Measurements from ENCODE around the gene PDE4D. TPM values are rescaled to one million over a fixed set of nuclear protein-coding genes. Genes with fewer than 3 reads are reported as not detected.
"Not testable (repeated sequence)": the region's sequence is repeated elsewhere in the genome, so short reads cannot be mapped to it uniquely, and the experiment has no call there.

PDE4D gene
- total RNA-seq, 4 donors from 2014 or later, result 15.9 to 66.3 (median 48.7) TPM

DNA sequence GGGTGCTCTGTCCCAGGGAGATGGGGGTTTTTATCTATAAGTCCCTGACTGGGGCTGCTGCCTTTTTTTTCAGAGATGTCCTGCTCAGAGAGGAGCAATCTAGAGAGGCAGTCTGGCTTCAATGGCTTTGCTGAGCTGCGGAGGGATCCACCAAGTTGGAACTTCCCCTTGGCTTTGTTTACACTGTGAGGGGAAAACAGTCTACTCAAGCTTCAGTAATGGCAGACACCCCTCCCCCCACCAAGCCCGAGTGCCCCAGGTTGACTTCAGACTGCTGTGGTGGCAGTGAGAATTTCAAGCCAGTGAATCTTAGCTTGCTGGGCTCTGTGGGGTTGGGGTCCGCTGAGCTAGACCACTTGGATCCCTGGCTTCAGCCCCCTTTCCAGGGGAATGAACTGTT lies 934.8 kb downstream of the PDE4D start:
- DNase-seq (ENCODE audit: low spot score in 2 of 2), result no peak
- Histone ChIP-seq H3K27me3 (no peaks in the 10 kb centered on the region), H3K36me3 (no peaks in the 10 kb centered on the region), H3K27ac (no peak overlapping the region), H3K4me3 (no peak overlapping the region), H3K9me3 (no peaks in the 10 kb centered on the region), H3K4me1 (no peaks in the 10 kb centered on the region)
- no peak for TF ChIP-seq EP300 (IDR thresholded peaks at IDR 0.05)
- no peak for TF ChIP-seq POLR2A (IDR thresholded peaks at IDR 0.05)
- TF ChIP-seq, protein P1, sequence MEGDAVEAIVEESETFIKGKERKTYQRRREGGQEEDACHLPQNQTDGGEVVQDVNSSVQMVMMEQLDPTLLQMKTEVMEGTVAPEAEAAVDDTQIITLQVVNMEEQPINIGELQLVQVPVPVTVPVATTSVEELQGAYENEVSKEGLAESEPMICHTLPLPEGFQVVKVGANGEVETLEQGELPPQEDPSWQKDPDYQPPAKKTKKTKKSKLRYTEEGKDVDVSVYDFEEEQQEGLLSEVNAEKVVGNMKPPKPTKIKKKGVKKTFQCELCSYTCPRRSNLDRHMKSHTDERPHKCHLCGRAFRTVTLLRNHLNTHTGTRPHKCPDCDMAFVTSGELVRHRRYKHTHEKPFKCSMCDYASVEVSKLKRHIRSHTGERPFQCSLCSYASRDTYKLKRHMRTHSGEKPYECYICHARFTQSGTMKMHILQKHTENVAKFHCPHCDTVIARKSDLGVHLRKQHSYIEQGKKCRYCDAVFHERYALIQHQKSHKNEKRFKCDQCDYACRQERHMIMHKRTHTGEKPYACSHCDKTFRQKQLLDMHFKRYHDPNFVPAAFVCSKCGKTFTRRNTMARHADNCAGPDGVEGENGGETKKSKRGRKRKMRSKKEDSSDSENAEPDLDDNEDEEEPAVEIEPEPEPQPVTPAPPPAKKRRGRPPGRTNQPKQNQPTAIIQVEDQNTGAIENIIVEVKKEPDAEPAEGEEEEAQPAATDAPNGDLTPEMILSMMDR (IDR thresholded peaks at IDR 0.05), result no peak
- 42 to 55% methylated on average over 3 of the region's 3 CpGs for WGBS, 2 donors

DNA sequence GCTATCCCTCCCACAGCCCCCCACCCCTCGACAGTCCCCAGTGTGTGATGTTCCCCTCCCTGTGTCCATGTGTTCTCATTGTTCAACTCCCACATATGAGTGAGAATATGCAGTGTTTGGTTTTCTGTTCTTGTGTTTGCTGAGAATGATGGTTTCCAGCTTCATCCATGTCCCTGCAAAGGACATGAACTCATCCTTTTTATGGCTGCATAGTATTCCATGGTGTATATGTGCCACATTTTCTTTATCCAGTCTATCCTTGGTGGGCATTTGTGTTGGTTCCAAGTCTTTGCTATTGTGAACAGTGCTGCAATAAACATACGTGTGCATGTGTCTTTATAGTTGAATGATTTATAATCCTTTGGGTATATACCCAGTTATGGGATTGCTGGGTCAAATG lies 940.3 kb downstream of the PDE4D start:
- H3K4me3 ChIP-seq; H3K9me3 ChIP-seq; H3K27ac ChIP-seq; H3K36me3 ChIP-seq; H3K27me3 ChIP-seq; H3K4me1 ChIP-seq; DNase-seq (ENCODE audit: low spot score in 2 of 2): not testable (repeated sequence)
- WGBS, 2 donors, result 79 to 80% methylated on average over 2 of the region's 2 CpGs

- 50 to 86% methylated on average over 1 to 2 of the region's 2 CpGs for WGBS, 2 donors
Measured at GRCh38 chr5:58950224-58950623, 943.3 kb downstream of the PDE4D start.

GRCh38 chr5:58946230-58946629 lies 947.3 kb downstream of the PDE4D start:
- TF ChIP-seq POLR2A (IDR thresholded peaks at IDR 0.05) (no peak), EP300 (IDR thresholded peaks at IDR 0.05) (no peak)
- TF ChIP-seq, protein P1 (IDR thresholded peaks at IDR 0.05), result no peak
- 0 to 31% methylated on average over 1 of the region's 1 CpG for WGBS, 2 donors
- no peaks in the 10 kb centered on the region for H3K9me3 ChIP-seq
- no peaks in the 10 kb centered on the region for H3K27me3 ChIP-seq
- DNase-seq (ENCODE audit: low spot score in 2 of 2), result no peak
- no peak overlapping the region for H3K27ac ChIP-seq
- H3K36me3 ChIP-seq, result no peaks in the 10 kb centered on the region
- H3K4me1 ChIP-seq, result no peaks in the 10 kb centered on the region
- no peak overlapping the region for H3K4me3 ChIP-seq

More at GRCh38 chr5:58950224-58950623, 943.3 kb downstream of the PDE4D start:
- Histone ChIP-seq H3K36me3 (no peaks in the 10 kb centered on the region), H3K27ac (no peak overlapping the region), H3K9me3 (no peaks in the 10 kb centered on the region), H3K27me3 (no peaks in the 10 kb centered on the region), H3K4me1 (no peaks in the 10 kb centered on the region), H3K4me3 (no peak overlapping the region)
- DNase-seq (ENCODE audit: low spot score in 2 of 2), result no peak
- no peak for TF ChIP-seq EP300 (IDR thresholded peaks at IDR 0.05)
- TF ChIP-seq POLR2A (IDR thresholded peaks at IDR 0.05), result no peak
- TF ChIP-seq, protein P1 (IDR thresholded peaks at IDR 0.05), result no peak

- H3K4me3 ChIP-seq, result no peak overlapping the region
- 71 to 88% methylated on average over 1 of the region's 1 CpG for WGBS, 2 donors
- no peaks in the 10 kb centered on the region for H3K9me3 ChIP-seq
- H3K27ac ChIP-seq, result no peak overlapping the region
- TF ChIP-seq POLR2A (IDR thresholded peaks at IDR 0.05), result no peak
- TF ChIP-seq, protein P1 (IDR thresholded peaks at IDR 0.05), result no peak
- TF ChIP-seq EP300 (IDR thresholded peaks at IDR 0.05), result no peak
- no peaks in the 10 kb centered on the region for H3K27me3 ChIP-seq
- no peaks in the 10 kb centered on the region for H3K36me3 ChIP-seq
- no peak for DNase-seq (ENCODE audit: low spot score in 2 of 2)
- peaks cover 0 to 6% (median 0%) of the 10 kb centered on the region in 4 donors for H3K4me1 ChIP-seq
Measured at GRCh38 chr5:58944221-58944620, 949.3 kb downstream of the PDE4D start.

- TF ChIP-seq POLR2A (IDR thresholded peaks at IDR 0.05) (no peak), EP300 (IDR thresholded peaks at IDR 0.05) (no peak)
- TF ChIP-seq, protein P1 (IDR thresholded peaks at IDR 0.05), result no peak
- DNase-seq (ENCODE audit: low spot score in 2 of 2), result no peak
- WGBS, 2 donors, result 38 to 46% methylated on average over 2 of the region's 2 CpGs
Measured at GRCh38 chr5:58940446-58940845, 953.1 kb downstream of the PDE4D start.

More at GRCh38 chr5:58940446-58940845, 953.1 kb downstream of the PDE4D start:
- Histone ChIP-seq H3K27me3 (no peaks in the 10 kb centered on the region), H3K9me3 (no peaks in the 10 kb centered on the region), H3K4me3 (no peak overlapping the region), H3K27ac (peak overlapping the region in 1 of 4 donors; percentile 14), H3K4me1 (peaks cover 0 to 6% (median 0%) of the 10 kb centered on the region in 4 donors), H3K36me3 (no peaks in the 10 kb centered on the region)

Measured in tibial nerve (tissue), 4 donors.